ENCODE results near the gene CTSK. TPM values are rescaled to one million over a fixed set of nuclear protein-coding genes. Genes with fewer than 3 reads are reported as not detected.
"Not testable (repeated sequence)": the region's sequence is repeated elsewhere in the genome, so short reads cannot be mapped to it uniquely, and the experiment has no call there.

Gene CTSK
- total RNA-seq (ENCODE audit: unreplicated experiment): 8.8 TPM
- long read RNA-seq: 0 reads

DNA sequence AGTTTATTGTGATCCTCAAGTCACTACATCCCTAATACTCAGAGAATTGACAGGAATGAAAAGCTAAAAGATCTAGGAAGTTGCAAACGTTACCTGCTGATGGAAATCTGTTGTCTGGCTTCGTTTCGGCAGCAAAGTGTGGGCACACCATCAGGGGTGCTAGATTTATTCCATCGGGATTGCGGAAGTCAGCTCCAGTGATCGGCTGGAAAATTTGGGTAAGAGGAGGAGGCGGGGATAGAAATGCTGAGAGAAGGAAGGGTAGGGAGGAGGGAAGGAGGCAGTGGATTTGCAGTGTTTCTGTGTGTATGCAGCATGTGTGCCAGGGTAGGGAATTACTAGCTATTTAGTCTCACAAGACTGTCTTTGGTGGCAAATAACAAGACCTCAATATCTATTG is at the start of gene CTSK:
CTSK (minus strand) TSS at position 140 of the 400 bp plus-strand sequence. CDS start 1,455 bp downstream, outside the sequence.
- H3K27ac Mint-ChIP-seq (ENCODE audit: unreplicated experiment): no peak within 1 kb of the TSS
- peaks cover 8% of the 10 kb centered on the region for H3K4me1 Mint-ChIP-seq (ENCODE audit: low read depth, unreplicated experiment)
- H3K36me3 Mint-ChIP-seq (ENCODE audit: unreplicated experiment): no peaks in the 10 kb centered on the region

DNA sequence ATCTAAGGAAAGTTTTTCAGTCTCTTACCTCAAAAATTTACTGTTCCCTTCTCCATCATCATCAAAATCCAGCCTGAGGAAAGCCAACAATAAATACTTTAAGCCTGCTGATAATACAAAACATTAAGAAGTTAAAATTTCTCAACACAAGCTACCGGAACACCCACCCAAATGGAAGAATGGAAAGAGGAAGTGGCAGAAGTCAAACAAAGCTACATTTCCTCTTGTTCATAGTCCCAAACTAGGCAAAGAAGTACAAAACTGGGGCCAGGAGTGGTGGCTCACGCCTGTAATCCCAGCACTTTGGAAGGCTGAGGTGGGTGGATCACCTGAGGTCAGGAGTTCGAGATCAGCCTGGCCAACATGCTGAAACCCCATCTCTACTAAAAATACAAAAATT is 44.7 kb upstream of the CTSK start:
- H3K4me1 Mint-ChIP-seq (ENCODE audit: low read depth, unreplicated experiment); H3K27me3 Mint-ChIP-seq (ENCODE audit: unreplicated experiment); H3K4me3 Mint-ChIP-seq (ENCODE audit: unreplicated experiment); H3K9me3 Mint-ChIP-seq (ENCODE audit: unreplicated experiment); DNase-seq; H3K27ac Mint-ChIP-seq (ENCODE audit: unreplicated experiment): not testable (repeated sequence)
- H3K36me3 Mint-ChIP-seq (ENCODE audit: unreplicated experiment): peaks cover 22% of the 10 kb centered on the region

More for the DNA sequence above, at the start of gene CTSK:
- Mint-ChIP-seq H3K4me3 (ENCODE audit: unreplicated experiment) (no peak within 1 kb of the TSS), H3K27me3 (ENCODE audit: unreplicated experiment) (peaks cover 3% of the 10 kb centered on the region), H3K9me3 (ENCODE audit: unreplicated experiment) (no peaks in the 10 kb centered on the region)
- TF ChIP-seq, protein P1, sequence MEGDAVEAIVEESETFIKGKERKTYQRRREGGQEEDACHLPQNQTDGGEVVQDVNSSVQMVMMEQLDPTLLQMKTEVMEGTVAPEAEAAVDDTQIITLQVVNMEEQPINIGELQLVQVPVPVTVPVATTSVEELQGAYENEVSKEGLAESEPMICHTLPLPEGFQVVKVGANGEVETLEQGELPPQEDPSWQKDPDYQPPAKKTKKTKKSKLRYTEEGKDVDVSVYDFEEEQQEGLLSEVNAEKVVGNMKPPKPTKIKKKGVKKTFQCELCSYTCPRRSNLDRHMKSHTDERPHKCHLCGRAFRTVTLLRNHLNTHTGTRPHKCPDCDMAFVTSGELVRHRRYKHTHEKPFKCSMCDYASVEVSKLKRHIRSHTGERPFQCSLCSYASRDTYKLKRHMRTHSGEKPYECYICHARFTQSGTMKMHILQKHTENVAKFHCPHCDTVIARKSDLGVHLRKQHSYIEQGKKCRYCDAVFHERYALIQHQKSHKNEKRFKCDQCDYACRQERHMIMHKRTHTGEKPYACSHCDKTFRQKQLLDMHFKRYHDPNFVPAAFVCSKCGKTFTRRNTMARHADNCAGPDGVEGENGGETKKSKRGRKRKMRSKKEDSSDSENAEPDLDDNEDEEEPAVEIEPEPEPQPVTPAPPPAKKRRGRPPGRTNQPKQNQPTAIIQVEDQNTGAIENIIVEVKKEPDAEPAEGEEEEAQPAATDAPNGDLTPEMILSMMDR (IDR thresholded peaks at IDR 0.05; ENCODE audit: partially characterized antibody, unreplicated experiment): no peak
- no peak for DNase-seq

DNA sequence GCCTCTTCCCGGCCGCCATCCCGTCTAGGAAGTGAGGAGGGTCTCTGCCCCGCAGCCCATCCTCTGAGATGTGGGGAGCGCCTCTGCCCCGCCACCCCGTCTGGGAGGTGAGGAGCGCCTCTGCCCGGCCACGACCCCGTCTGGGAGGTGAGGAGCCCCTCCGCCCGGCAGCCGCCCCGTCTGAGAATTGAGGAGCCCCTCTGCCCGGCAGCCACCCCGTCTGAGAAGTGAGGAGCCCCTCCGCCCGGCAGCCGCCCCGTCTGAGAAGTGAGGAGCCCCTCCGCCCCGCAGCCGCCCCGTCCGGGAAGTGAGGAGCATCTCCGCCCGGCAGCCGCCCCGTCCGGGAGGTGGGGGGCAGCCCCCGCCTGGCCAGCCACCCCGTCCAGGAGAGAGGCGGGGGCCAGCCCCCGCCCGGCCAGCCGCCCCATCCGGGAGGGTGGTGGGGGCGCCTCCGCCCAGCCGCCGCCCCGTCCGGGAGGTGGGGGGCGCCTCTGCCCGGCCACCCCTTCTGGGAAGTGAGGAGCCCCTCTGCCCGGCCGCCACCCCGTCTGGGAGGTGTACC is 42.8 kb upstream of the CTSK start:
- H3K27ac Mint-ChIP-seq (ENCODE audit: unreplicated experiment); DNase-seq; H3K27me3 Mint-ChIP-seq (ENCODE audit: unreplicated experiment); H3K9me3 Mint-ChIP-seq (ENCODE audit: unreplicated experiment); H3K4me1 Mint-ChIP-seq (ENCODE audit: low read depth, unreplicated experiment); H3K4me3 Mint-ChIP-seq (ENCODE audit: unreplicated experiment): not testable (repeated sequence)
- H3K36me3 Mint-ChIP-seq (ENCODE audit: unreplicated experiment): peaks cover 22% of the 10 kb centered on the region

DNA sequence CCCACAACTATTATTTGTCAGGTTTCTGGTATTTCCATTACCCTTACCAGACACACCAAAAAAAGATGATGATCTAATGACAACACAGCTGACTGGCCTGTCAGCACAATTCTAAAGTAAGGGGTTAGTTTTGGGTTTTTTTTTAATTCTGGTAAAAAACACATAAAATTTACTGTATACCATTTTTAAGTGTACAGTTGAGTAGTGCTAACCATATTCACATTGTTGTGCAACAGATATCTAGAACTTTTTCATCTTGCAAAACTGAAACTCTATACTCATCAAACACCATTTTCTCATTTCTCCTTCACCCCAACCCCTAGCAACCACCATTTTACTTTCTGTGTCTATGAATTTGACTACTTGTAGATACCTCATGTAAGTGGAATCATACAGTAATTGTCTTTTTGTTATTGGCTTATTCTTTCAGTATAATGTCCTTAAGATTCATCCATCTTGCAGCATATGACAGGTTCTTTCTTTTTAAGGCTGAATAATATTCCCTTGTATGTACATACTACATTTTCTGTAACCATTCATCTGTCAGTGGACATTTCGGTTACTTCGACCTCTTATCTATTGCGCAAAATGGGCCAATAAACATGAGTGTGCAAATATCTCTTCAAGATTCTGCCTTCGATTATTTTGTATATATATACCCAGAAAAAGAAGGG is 38.5 kb upstream of the CTSK start:
- Mint-ChIP-seq H3K27me3 (ENCODE audit: unreplicated experiment) (no peaks in the 10 kb centered on the region), H3K36me3 (ENCODE audit: unreplicated experiment) (no peaks in the 10 kb centered on the region), H3K27ac (ENCODE audit: unreplicated experiment) (no peak overlapping the region), H3K4me1 (ENCODE audit: low read depth, unreplicated experiment) (no peaks in the 10 kb centered on the region), H3K4me3 (ENCODE audit: unreplicated experiment) (no peak overlapping the region), H3K9me3 (ENCODE audit: unreplicated experiment) (no peaks in the 10 kb centered on the region)
- TF ChIP-seq, protein P1 (IDR thresholded peaks at IDR 0.05; ENCODE audit: partially characterized antibody, unreplicated experiment): no peak
- no peak for DNase-seq

DNA sequence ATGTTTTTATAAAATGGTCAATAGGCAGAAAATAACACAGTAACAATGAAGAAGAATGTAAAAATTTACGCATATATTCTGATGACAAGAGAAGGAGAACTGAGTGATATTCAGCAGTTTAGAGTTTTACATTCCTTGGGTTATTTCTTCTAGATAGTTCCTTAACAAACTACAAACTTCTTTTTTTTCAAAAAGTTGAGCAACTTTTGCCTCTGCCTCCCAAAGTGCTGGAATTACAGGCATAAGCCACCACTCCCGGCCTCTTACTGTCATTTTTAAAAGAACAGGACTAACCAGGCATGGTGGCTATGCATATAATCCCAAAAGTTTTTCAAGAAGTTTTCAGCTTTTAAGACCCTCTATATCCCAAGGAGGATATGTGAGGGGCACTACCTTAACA is 35.4 kb upstream of the CTSK start:
- Mint-ChIP-seq H3K9me3 (ENCODE audit: unreplicated experiment) (no peaks in the 10 kb centered on the region), H3K27ac (ENCODE audit: unreplicated experiment) (no peak overlapping the region), H3K27me3 (ENCODE audit: unreplicated experiment) (no peaks in the 10 kb centered on the region), H3K4me3 (ENCODE audit: unreplicated experiment) (no peak overlapping the region), H3K4me1 (ENCODE audit: low read depth, unreplicated experiment) (no peaks in the 10 kb centered on the region), H3K36me3 (ENCODE audit: unreplicated experiment) (no peaks in the 10 kb centered on the region)
- TF ChIP-seq, protein P1 (IDR thresholded peaks at IDR 0.05; ENCODE audit: partially characterized antibody, unreplicated experiment): no peak
- DNase-seq: no peak

DNA sequence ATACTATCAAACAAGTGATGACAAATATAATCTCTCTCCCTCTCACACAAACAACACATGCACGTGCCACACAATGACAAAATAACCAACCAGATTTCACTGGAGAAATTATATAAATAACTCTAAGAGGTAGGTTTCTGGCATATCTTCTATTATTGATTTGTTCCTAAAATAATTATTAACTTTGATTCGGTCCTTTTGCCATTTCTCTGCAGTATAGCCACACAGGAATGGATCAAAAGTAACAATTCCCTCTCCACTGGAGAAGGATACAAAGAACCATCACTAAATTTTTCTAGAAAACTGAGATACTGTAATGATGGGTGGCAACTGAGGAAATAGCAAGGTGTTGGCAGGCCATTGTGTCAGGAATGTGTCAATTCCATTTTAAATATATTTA is 34.9 kb upstream of the CTSK start:
- no peaks in the 10 kb centered on the region for H3K4me1 Mint-ChIP-seq (ENCODE audit: low read depth, unreplicated experiment)
- H3K27ac Mint-ChIP-seq (ENCODE audit: unreplicated experiment): no peak overlapping the region
- no peaks in the 10 kb centered on the region for H3K27me3 Mint-ChIP-seq (ENCODE audit: unreplicated experiment)
- H3K4me3 Mint-ChIP-seq (ENCODE audit: unreplicated experiment): no peak overlapping the region
- no peak for DNase-seq
- TF ChIP-seq, protein P1 (IDR thresholded peaks at IDR 0.05; ENCODE audit: partially characterized antibody, unreplicated experiment): no peak
- H3K36me3 Mint-ChIP-seq (ENCODE audit: unreplicated experiment): no peaks in the 10 kb centered on the region
- no peaks in the 10 kb centered on the region for H3K9me3 Mint-ChIP-seq (ENCODE audit: unreplicated experiment)
